ENCODE data around the gene FMO5.
"Not testable (repeated sequence)": the region's sequence is repeated elsewhere in the genome, so short reads cannot be mapped to it uniquely, and the experiment has no call there.

The FMO5 gene

DNA sequence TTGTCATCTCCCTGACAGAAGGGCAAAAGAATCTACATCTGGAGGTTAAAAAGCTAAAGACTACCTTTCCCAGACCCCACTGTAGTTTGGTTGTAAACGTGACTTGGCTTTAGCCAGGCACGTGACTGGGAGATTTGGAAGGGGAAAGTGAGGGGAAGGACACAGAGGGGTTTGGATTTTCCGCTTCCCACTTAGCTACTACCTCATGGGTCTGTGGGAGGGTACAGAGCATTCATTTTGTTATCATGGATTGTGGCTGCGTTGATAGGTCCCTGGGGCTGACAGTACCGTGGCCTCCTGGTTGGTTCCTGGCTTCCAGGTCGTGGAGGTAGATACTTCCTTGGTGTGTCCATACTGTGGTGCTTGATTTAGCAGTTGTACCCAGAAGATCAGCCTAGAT is 20.0 kb upstream of the FMO5 start:
- Mint-ChIP-seq H3K27ac (no peak overlapping the region), H3K9me3 (no peaks in the 10 kb centered on the region), H3K4me3 (peak overlapping the region; percentile 17), H3K4me1 (ENCODE audit: low read depth) (peaks cover 48% of the 10 kb centered on the region), H3K27me3 (ENCODE audit: low read depth) (no peaks in the 10 kb centered on the region), H3K36me3 (ENCODE audit: low read depth) (peaks cover 16% of the 10 kb centered on the region)
- no peak for DNase-seq (ENCODE audit: low spot score)

DNA sequence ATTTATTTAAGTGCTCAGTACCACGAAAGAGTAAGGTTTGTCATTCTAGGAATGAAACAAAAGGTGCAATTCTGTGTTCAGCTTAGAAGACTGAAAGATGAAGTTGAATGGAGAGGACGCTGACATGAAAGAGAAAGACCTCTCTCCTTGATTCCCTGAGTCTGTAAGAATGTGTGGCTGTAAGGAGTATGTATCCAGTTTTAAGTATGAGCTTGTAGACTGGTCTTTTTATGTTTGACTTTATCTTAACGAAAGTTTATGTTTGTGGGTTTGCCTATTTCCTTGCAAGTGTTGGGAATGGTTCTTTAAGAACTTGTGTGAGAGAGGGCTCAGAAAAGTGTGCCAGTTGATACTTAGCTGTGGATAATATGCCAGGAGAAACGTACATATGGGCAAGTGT is 18.7 kb upstream of the FMO5 start:
- Mint-ChIP-seq H3K9me3 (no peaks in the 10 kb centered on the region), H3K4me1 (ENCODE audit: low read depth) (peaks cover 43% of the 10 kb centered on the region), H3K27me3 (ENCODE audit: low read depth) (peaks cover 4% of the 10 kb centered on the region), H3K36me3 (ENCODE audit: low read depth) (peaks cover 14% of the 10 kb centered on the region), H3K27ac (peak overlapping the region; percentile 83), H3K4me3 (peak overlapping the region; percentile 90)
- DNase-seq (ENCODE audit: low spot score) = no peak

DNA sequence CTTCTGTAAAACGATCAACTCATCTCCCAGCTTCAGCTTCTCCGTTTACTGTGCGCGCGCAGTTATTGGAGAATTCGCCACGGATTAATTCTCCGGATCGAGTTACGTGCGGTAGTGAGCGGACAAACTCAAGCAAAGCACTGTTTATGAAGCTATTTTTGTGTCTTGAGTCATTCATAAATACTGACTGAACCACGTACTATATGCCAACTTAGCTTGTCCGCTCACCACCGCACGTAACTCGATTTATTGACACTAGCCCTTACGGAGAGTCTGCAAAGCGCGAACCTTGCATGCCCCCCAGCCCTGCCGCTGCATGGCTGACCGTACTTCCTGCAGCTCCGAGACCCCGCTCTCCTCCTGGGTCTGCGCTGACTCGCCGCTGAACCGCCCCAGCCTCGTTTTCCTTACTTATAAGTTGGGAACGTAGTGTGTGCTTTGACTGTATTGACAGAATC is 18.1 kb upstream of the FMO5 start:
- Mint-ChIP-seq H3K4me3 (peak overlapping the region; percentile 90), H3K4me1 (ENCODE audit: low read depth) (peaks cover 39% of the 10 kb centered on the region)

DNA sequence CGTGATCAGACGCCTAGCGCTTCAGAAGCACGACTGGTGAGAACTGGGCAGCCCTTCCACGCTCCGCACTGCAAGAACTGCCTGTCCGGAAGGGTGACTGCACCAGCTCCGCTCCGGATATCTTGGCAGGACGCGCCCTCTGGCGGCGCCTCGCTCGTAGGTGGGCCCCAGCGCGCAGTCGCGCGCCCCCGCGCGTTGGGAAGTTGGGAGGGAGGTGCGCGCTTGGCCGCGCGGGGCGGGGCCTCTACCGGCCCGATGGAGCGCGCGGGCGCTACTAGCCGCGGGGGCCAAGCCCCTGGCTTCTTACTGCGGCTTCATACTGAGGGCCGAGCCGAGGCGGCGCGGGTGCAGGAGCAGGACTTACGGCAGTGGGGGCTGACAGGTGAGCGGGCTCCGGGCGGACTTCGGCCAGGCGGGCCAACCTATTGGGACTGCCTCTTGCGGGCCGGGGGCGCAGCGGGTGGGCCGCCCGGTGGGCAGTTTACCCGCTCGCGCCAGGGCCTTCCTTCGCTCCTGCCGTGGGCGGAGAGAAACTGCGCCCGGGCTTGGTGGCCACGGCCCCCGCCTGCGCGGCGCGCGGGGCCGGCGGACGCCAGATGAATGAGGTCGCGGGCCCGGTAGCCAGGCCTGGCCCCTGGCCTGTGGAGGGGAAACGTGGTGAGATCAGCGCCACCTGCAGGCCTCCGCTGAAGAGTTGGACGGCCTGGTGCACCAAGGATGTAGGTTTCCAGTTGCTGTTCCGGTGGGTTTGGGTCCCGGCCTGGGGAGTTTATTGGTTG is 17.5 kb upstream of the FMO5 start, which contains the start of gene CHD1L:
Gene CHD1L (plus strand): TSS at position 236 of the 779 bp plus-strand sequence. CDS start 20 bp downstream, at position 256.
- Mint-ChIP-seq H3K9me3 (no peaks in the 10 kb centered on the region), H3K36me3 (ENCODE audit: low read depth) (peaks cover 14% of the 10 kb centered on the region), H3K4me1 (ENCODE audit: low read depth) (peaks cover 35% of the 10 kb centered on the region), H3K27me3 (ENCODE audit: low read depth) (peaks cover 4% of the 10 kb centered on the region), H3K27ac (peak within 1 kb of the TSS; percentile 84), H3K4me3 (peak within 1 kb of the TSS; percentile 90)
- peak; percentile 95 for DNase-seq (ENCODE audit: low spot score)

More for the DNA sequence above, 18.1 kb upstream of the FMO5 start:
- peaks cover 4% of the 10 kb centered on the region for H3K27me3 Mint-ChIP-seq (ENCODE audit: low read depth)
- H3K9me3 Mint-ChIP-seq = no peaks in the 10 kb centered on the region
- peaks cover 14% of the 10 kb centered on the region for H3K36me3 Mint-ChIP-seq (ENCODE audit: low read depth)
- peak overlapping the region; percentile 83 for H3K27ac Mint-ChIP-seq
- DNase-seq (ENCODE audit: low spot score) = no peak

DNA sequence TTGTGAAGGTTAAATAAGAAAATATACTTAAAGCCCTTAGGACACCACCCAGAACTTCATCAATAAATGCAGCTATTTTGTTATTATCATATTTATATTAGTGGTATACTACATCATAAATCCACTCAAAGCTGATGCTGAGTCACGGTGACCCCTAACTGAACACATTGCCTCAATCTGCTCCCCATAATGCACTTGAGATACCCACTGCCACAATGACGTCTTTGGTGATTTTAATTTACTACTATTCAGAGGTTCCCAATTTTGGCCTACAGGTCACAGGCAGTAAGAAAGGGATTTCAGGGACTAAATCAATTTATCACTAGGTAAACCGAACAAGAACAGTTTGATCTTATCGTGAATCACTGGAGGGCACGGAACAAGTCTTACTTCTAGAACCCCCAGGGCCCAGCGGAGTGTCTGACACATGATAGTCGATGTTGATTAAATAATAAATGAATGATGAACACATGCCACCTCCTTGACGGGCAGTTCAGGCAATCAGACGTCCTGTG is 16.9 kb upstream of the FMO5 start:
- Mint-ChIP-seq H3K27me3 (ENCODE audit: low read depth) (peaks cover 4% of the 10 kb centered on the region), H3K27ac (peak overlapping the region; percentile 84), H3K4me1 (ENCODE audit: low read depth) (peaks cover 29% of the 10 kb centered on the region), H3K9me3 (no peaks in the 10 kb centered on the region), H3K4me3 (peak overlapping the region; percentile 80), H3K36me3 (ENCODE audit: low read depth) (peaks cover 13% of the 10 kb centered on the region)
- DNase-seq (ENCODE audit: low spot score) = no peak

DNA sequence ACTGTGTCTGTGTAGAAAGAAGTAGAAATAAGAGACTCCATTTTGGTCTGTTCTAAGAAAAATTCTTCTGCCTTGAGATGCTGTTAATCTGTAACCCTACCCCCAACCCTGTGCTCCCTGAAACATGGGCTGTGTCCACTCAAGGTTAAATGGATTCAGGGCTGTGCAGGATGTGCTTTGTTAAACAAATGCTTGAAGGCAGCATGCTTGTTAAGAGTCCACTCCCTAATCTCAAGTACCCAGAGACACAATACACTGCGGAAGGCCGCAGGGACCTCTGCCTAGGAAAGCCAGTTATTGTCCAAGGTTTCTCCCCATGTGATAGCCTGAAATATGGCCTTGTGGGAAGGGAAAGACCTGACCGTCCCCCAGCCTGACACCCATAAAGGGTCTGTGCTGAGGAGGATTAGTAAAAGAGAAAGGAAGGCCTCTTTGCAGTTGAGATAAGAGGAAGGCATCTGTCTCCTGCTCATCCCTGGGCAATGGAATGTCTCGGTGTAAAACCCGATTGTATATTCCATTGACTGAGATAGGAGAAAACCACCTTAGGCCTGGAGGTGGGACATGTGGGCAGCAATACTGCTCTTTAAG is 15.1 kb upstream of the FMO5 start:
- not testable (repeated sequence) for H3K27me3 Mint-ChIP-seq (ENCODE audit: low read depth); H3K4me3 Mint-ChIP-seq; DNase-seq (ENCODE audit: low spot score); H3K9me3 Mint-ChIP-seq; H3K27ac Mint-ChIP-seq; H3K36me3 Mint-ChIP-seq (ENCODE audit: low read depth)
- peaks cover 16% of the 10 kb centered on the region for H3K4me1 Mint-ChIP-seq (ENCODE audit: low read depth)

DNA sequence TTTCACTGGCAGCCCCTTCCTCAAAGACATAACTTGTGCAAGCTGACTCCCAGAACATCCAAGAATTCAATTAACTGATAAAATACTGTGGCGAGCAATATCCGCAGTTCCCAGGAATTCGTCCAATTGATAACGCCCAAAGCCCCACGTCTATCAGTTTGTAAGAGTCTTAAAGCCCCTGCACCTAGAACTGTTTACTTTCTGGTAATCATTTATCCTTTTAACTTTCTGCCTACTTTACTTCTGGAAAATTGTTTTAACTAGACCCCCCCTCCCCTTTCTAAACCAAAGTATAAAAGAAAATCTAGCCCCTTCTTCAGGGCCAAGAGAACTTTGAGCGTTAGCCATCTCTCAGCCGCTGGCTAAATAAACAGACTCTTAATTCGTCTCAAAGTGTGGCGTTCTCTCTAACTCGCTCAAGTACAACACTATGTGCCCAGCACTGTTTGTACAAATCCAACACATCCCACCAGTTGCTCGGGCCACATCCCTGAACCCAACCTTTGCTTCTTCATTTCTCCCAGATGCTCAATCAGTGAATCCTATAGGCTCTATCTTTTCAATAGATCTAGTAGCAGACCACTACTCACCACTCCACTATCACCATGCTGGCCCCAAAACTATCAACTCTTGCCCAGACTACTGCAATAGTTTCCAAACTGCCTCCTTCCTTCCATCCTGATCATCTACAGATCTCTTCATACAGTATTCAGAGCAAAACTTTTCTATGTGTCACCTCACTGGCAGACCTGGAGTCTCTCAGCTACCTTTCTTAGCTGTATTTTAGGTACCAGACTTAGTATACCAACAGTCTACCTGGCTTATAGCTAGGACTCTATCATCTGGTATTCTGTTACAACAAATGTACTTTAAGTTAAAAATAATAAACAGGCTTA is 14.0 kb upstream of the FMO5 start:
- Mint-ChIP-seq H3K36me3 (ENCODE audit: low read depth) (peaks cover 4% of the 10 kb centered on the region), H3K4me1 (ENCODE audit: low read depth) (peaks cover 9% of the 10 kb centered on the region), H3K27me3 (ENCODE audit: low read depth) (peaks cover 4% of the 10 kb centered on the region), H3K27ac (no peak overlapping the region), H3K9me3 (no peaks in the 10 kb centered on the region), H3K4me3 (no peak overlapping the region)
- no peak for DNase-seq (ENCODE audit: low spot score)

DNA sequence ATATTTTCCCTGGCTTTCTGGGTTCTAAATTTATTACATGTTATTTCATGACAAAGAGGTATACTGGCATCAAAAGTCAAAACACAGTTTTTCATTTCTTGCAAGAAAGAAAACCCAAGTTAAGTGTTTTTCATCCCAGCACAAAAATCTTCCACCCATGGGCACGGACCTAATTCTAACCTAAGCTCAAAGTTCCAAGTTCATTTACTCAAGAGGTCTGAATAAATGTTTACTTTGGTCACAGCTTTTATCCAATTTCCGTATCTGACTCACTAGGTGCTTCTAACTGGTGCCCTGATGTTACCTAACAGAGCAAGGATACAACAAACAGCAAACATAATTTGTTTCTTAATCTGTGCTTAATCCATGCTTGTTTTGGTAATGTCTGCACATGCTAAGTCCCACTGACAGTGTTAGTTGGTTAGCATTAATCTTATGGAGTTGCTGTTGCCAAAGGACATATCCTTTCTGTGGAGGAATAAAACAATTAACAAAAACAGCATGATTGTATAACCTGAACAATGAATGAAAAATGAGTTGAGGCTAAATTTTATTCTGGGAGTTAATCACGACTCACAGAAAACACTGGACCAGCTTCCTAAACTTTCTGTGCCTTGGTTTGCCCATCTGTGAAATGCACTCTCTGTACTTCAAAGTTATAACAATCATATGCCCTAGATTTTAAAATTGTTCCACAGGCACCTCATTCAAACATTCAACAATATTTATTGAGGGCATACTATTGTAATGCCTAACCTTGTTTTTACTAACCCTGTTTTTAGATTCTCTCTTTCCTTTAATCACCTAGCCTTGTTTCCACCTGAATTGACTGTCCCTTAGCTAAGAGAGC is 13.1 kb upstream of the FMO5 start:
- no peaks in the 10 kb centered on the region for H3K9me3 Mint-ChIP-seq
- H3K4me3 Mint-ChIP-seq = no peak overlapping the region
- no peak for DNase-seq (ENCODE audit: low spot score)
- no peak overlapping the region for H3K27ac Mint-ChIP-seq
- H3K36me3 Mint-ChIP-seq (ENCODE audit: low read depth) = no peaks in the 10 kb centered on the region
- H3K27me3 Mint-ChIP-seq (ENCODE audit: low read depth) = peaks cover 4% of the 10 kb centered on the region
- peaks cover 5% of the 10 kb centered on the region for H3K4me1 Mint-ChIP-seq (ENCODE audit: low read depth)

DNA sequence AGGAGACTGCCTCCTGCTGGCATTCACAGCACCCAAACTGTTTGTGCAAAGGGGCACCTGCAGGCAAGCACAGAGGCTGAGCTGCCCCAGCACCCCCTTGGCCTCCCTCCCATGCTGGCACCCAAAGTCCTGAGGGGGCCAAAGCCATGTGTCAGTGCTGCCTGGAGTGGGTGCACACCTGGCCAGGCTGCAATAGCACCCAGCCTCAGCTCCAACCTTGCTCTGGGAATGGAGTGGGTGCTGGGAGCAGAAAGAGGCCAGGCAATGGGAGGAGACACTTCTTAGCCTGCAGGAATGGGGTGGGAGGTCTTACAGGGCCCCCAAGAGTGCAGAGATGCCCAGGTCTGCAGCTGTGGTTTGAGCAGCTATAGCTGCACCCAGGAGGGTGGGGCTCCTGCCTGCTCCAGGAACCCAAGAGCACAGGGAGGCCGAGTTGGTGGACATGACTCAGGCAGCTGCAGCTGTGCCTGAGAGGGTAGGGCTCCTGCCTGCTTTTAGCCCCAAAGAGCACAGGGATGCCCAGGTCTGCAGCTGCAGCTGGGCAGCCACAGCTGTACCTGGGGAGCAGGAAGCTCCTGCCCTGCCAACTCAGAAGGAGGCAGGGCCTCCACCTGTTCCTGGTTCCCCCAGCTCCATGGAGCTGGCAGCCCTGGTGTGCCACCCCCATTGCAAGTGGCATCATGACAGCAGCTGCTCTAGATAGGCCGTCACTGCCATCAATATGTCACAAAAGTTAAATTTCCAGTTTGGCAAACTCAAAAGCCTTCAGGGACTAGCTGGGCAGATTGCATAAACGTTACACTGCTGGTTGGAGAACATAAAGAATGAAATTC is 12.0 kb upstream of the FMO5 start:
- H3K4me3 Mint-ChIP-seq = no peak overlapping the region
- H3K36me3 Mint-ChIP-seq (ENCODE audit: low read depth) = no peaks in the 10 kb centered on the region
- DNase-seq (ENCODE audit: low spot score) = no peak
- no peaks in the 10 kb centered on the region for H3K9me3 Mint-ChIP-seq
- peaks cover 4% of the 10 kb centered on the region for H3K27me3 Mint-ChIP-seq (ENCODE audit: low read depth)
- H3K27ac Mint-ChIP-seq = no peak overlapping the region
- H3K4me1 Mint-ChIP-seq (ENCODE audit: low read depth) = peaks cover 3% of the 10 kb centered on the region

DNA sequence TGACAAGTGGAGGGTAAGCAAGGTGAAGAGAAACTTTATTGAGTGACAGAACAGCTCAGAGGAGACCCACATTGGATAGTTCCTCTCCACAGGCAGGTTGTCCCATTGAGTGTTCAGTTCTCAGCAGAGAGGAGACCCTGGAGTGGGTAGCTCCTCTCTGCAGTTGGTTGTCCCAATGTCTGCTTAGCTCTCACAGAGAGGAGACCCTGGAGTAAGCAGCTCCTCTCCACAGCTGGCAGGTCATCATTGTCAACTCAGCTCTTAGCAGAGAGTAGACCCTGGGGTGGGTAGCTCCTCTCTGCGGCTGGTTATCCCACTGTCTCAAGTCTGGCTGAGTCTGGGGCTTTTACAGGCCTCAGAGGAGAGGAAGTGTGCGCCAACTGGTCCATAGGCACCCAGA is 11.3 kb upstream of the FMO5 start:
- H3K4me3 Mint-ChIP-seq = no peak overlapping the region
- no peaks in the 10 kb centered on the region for H3K9me3 Mint-ChIP-seq
- DNase-seq (ENCODE audit: low spot score) = no peak
- H3K4me1 Mint-ChIP-seq (ENCODE audit: low read depth) = no peaks in the 10 kb centered on the region
- no peaks in the 10 kb centered on the region for H3K36me3 Mint-ChIP-seq (ENCODE audit: low read depth)
- peaks cover 4% of the 10 kb centered on the region for H3K27me3 Mint-ChIP-seq (ENCODE audit: low read depth)
- H3K27ac Mint-ChIP-seq = no peak overlapping the region

DNA sequence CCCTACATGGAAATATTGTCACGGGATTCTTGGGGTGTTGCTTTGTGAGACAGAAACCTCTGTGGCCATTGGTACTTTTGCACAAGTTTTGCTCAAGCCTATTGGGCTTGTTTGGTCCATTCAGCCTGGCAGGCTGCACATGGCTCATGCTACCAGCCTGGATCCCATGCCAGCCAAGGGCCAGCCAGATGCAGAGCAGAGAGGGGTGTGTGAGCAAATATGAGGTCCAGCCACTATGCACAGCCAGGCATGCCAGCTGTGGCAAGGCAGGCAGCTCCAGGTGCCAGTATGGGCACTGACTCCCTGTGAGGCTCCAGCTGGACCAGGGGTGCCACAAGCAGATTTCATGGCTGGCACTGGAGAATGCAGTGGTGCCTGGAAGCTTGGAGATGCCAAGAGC is 10.7 kb upstream of the FMO5 start:
- Mint-ChIP-seq H3K4me3 (no peak overlapping the region), H3K4me1 (ENCODE audit: low read depth) (no peaks in the 10 kb centered on the region), H3K27me3 (ENCODE audit: low read depth) (peaks cover 9% of the 10 kb centered on the region), H3K9me3 (no peaks in the 10 kb centered on the region), H3K27ac (no peak overlapping the region), H3K36me3 (ENCODE audit: low read depth) (no peaks in the 10 kb centered on the region)
- DNase-seq (ENCODE audit: low spot score) = no peak

DNA sequence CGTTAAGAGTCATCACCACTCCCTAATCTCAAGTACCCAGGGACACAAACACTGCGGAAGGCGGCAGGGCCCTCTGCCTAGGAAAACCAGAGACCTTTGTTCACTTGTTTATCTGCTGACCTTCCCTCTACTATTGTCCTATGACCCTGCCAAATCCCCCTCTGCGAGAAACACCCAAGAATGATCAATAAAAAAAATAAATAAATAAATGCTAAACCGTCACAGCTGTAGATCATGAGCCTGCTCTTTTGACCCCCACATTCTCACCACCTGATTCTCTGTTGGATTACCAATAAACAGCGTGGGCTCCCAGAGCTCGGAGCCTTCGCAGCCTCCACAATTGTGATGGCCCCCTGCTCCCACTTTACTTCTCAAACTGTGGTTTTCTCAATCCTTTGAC is 8.8 kb upstream of the FMO5 start:
- H3K36me3 Mint-ChIP-seq (ENCODE audit: low read depth); DNase-seq (ENCODE audit: low spot score); H3K4me1 Mint-ChIP-seq (ENCODE audit: low read depth); H3K27ac Mint-ChIP-seq; H3K4me3 Mint-ChIP-seq; H3K9me3 Mint-ChIP-seq: not testable (repeated sequence)
- H3K27me3 Mint-ChIP-seq (ENCODE audit: low read depth) = peaks cover 11% of the 10 kb centered on the region

Data from T-helper 2 cell treated with Interferon-gamma antibody and Interleukin-4, amounts not matched to agents 5 μg/mL and 100 μg/mL, for 36 hours (primary cell).